RWPE1 (cell line): ENCODE results near the gene MARK2.
A peak's percentile ranks its signal among the peaks of the same experiment; 100 is the strongest.

Experiments
- CTCF ChIA-PET: fragments of 350-600 bp; sonication (Branson Sonifier 250); formaldehyde crosslinking; extraction: SDS; loops from one replicate; lab custom pipeline; 2021; lab: Yijun Ruan, JAX
- POLR2A ChIA-PET: fragments of 400-600 bp; formaldehyde crosslinking; extraction: SDS; loops from one replicate; lab custom pipeline; 2020; ENCODE audit warnings: antibody characterized with exemption; ENCODE audit not compliant: low non-redundant PET; lab: Yijun Ruan, JAX
- DNase-seq: peaks from one replicate; pipeline ENCODE4 v3.0.0; 2012; ENCODE audit warnings: low spot score
- H3K27ac ChIP-seq: fragments of 450-650 bp; 2 replicates; pipeline ENCODE4 v1.5.1; 2017
- CTCF ChIP-seq: fragments of 450-650 bp; conservative IDR thresholded peaks from 2 replicates; pipeline ENCODE4 v1.5.1; 2017; ENCODE audit warnings: low read depth, mild to moderate bottlenecking

The MARK2 gene

GRCh38 chr11:63951779-63952536 lies 113.0 kb downstream of the MARK2 start:
- ChIA-PET CTCF (interaction anchor here (0.8 to 1.1 kb wide), 2 partner anchors 9 to 184 kb away, joined by 3 to 5 read pairs; partner anchors contain the start of gene ZFTA), POLR2A (no interaction called here)
- no peak for TF ChIP-seq CTCF
- H3K27ac ChIP-seq, result peak overlapping the region; percentile 55
- no peak for DNase-seq

GRCh38 chr11:63952570-63952969 lies 113.7 kb downstream of the MARK2 start:
- peak overlapping the region; percentile 55 for H3K27ac ChIP-seq
- no peak for DNase-seq
- no peak for TF ChIP-seq CTCF
- ChIA-PET POLR2A (no interaction called here), CTCF (interaction anchor here (0.8 to 1.1 kb wide), 2 partner anchors 9 to 184 kb away, joined by 3 to 5 read pairs; partner anchors contain the start of gene ZFTA)

GRCh38 chr11:63958008-63958407 lies 119.1 kb downstream of the MARK2 start:
- DNase-seq, result no peak
- peak overlapping the region; percentile 77 for H3K27ac ChIP-seq
- POLR2A ChIA-PET, result no interaction called here
- TF ChIP-seq CTCF, result no peak
- CTCF ChIA-PET, result interaction anchor here (0.6 to 0.7 kb wide), 3 partner anchors 12 to 324 kb away, joined by 3 to 6 read pairs (median 4); no protein-coding TSS in a partner anchor
